Measurements from ENCODE around the gene IQCN.

Gene IQCN

GRCh38 chr19:18261474-18261873 lies 12.8 kb downstream of the IQCN start:
- ChIA-PET CTCF (interaction anchor here (0.6 to 1.3 kb wide), 4 partner anchors 9 to 69 kb away, joined by 4 to 8 read pairs (median 4); partner anchors contain the start of gene MPV17L2), POLR2A (interaction anchor here (0.5 kb wide), 1 partner anchor 271 kb away, joined by 4 read pairs; no protein-coding TSS in a partner anchor)
- TF ChIP-seq SP2 (tag by site-specific recombination; IDR thresholded peaks at IDR 0.05) (no peak), ZFP3 (tag by site-specific recombination; IDR thresholded peaks at IDR 0.05; ENCODE audit: low read depth) (no peak), ZNF658 (tag by site-specific recombination; IDR thresholded peaks at IDR 0.05) (no peak), ZNF777 (tag by site-specific recombination; IDR thresholded peaks at IDR 0.05; ENCODE audit: borderline replicate concordance) (no peak), IKZF3 (tag by site-specific recombination; IDR thresholded peaks at IDR 0.05) (no peak), ZBTB26 (tag by site-specific recombination; optimal IDR thresholded peaks at IDR 0.05) (no peak), ZNF350 (tag by site-specific recombination; IDR thresholded peaks at IDR 0.05) (no peak), YY1 (tag by site-specific recombination; IDR thresholded peaks at IDR 0.05) (no peak), TSHZ1 (tag by site-specific recombination; IDR thresholded peaks at IDR 0.05; ENCODE audit: borderline replicate concordance) (no peak), OSR2 (tag by site-specific recombination; IDR thresholded peaks at IDR 0.05) (no peak), GFI1B (tag by site-specific recombination; IDR thresholded peaks at IDR 0.05) (no peak), ZNF830 (tag by site-specific recombination; IDR thresholded peaks at IDR 0.05; ENCODE audit: low read depth) (no peak), HOXA7 (CRISPR knock-in tag; IDR thresholded peaks at IDR 0.05; ENCODE audit: borderline replicate concordance) (no peak), ZNF639 (tag by site-specific recombination; IDR thresholded peaks at IDR 0.05) (no peak), ATF2 (tag by site-specific recombination; IDR thresholded peaks at IDR 0.05; ENCODE audit: low read depth) (no peak), ZNF843 (tag by site-specific recombination; IDR thresholded peaks at IDR 0.05) (no peak), ZNF544 (tag by site-specific recombination; IDR thresholded peaks at IDR 0.05) (no peak), ZNF768 (tag by site-specific recombination; IDR thresholded peaks at IDR 0.05) (no peak), ZNF18 (tag by site-specific recombination; IDR thresholded peaks at IDR 0.05) (no peak)
- Histone ChIP-seq H3K4me3 (ENCODE audit: low read depth, low read length) (no peak overlapping the region), H3K27ac (ENCODE audit: extremely low read depth, low read depth, low read length) (no peak overlapping the region), H3K9me3 (ENCODE audit: control insufficient read depth, insufficient read depth, low read depth, low read length) (no peaks in the 10 kb centered on the region), H3K36me3 (ENCODE audit: control insufficient read depth in 2 of 2, insufficient read depth in 1 of 2, low read length in 2 of 2) (no peaks in the 10 kb centered on the region), H3K4me1 (ENCODE audit: control insufficient read depth, insufficient read depth, low read length) (no peaks in the 10 kb centered on the region)
